HepG2 (cell line): ENCODE results near the gene ENTPD7. TPM values are rescaled to one million over a fixed set of nuclear protein-coding genes. Genes with fewer than 3 reads are reported as not detected.

Source experiments
- ELF3 ChIP-seq: IDR thresholded peaks from 2 replicates; pipeline ENCODE4 v1.6.1; 2016; ENCODE audit warnings: missing genetic modification reagents, missing compliant biosample characterization
- ETV5 ChIP-seq: IDR thresholded peaks from 2 replicates; pipeline ENCODE4 v1.6.1; 2018; ENCODE audit warnings: missing biosample characterization, missing genetic modification reagents, inconsistent platforms, borderline replicate concordance
- KDM5B ChIP-seq: sonication (generic); formaldehyde crosslinking; IDR thresholded peaks from 2 replicates; pipeline ENCODE4 v1.4.0; 2020; ENCODE audit warnings: missing genetic modification reagents, mild to moderate bottlenecking, borderline replicate concordance
- KLF16 ChIP-seq, 2 experiments: sonication (generic) in 1 of 2; formaldehyde crosslinking in 1 of 2; IDR thresholded peaks; 2 replicates each; pipeline versions ENCODE4 v1.6.1 to v1.8.0; 2016 to 2023; ENCODE audit warnings: missing genetic modification reagents in 2 of 2, missing compliant biosample characterization in 1 of 2
- RFX5 ChIP-seq: IDR thresholded peaks from 2 replicates; pipeline ENCODE4 v1.6.1; 2011; ENCODE audit warnings: low read depth, low read length, improper control_type of control experiment
- TMF1 ChIP-seq: sonication (generic); formaldehyde crosslinking; IDR thresholded peaks from 2 replicates; pipeline ENCODE4 v1.8.1; 2022; ENCODE audit warnings: low read depth, missing genetic modification reagents
- ZMYM4 ChIP-seq: sonication (generic); formaldehyde crosslinking; IDR thresholded peaks from 2 replicates; pipeline ENCODE4 v1.8.1; 2023; ENCODE audit warnings: mild to moderate bottlenecking, missing genetic modification reagents
- ZNF20 ChIP-seq: sonication (generic); formaldehyde crosslinking; IDR thresholded peaks from 2 replicates; pipeline ENCODE4 v1.4.0; 2020; ENCODE audit warnings: mild to moderate bottlenecking, moderate library complexity, missing genetic modification reagents
- ZNF292 ChIP-seq: sonication (generic); formaldehyde crosslinking; IDR thresholded peaks from 2 replicates; pipeline ENCODE4 v1.8.1; 2022; ENCODE audit warnings: mild to moderate bottlenecking, low read depth, missing genetic modification reagents, borderline replicate concordance
- ZNF543 ChIP-seq: sonication (generic); formaldehyde crosslinking; IDR thresholded peaks from 2 replicates; pipeline ENCODE4 v1.4.0; 2020; ENCODE audit warnings: mild to moderate bottlenecking, missing genetic modification reagents
- ZNF776 ChIP-seq: sonication (generic); formaldehyde crosslinking; IDR thresholded peaks from 2 replicates; pipeline ENCODE4 v1.4.0; 2020; ENCODE audit warnings: mild to moderate bottlenecking, missing genetic modification reagents
- polyA plus RNA-seq, 8 experiments: library from polyadenylated mRNA; depleted of rRNA in 3 of 8; stranded (reverse) in 7 of 8; unstranded in 1 of 8; fragments of >200 nt; fragmentation: Illumina TruSeq in 4 of 8; extraction: Trizol in 4 of 8; gene quantifications; 2 replicates each; pipeline versions ENCODE4 v1.2.1 to v1.2.3, GENCODE V29; 2011 to 2016; ENCODE audit warnings: low read depth in 4 of 8, missing spikeins in 1 of 8, mixed read lengths in 1 of 8; ENCODE audit not compliant: insufficient read depth in 1 of 8
- total RNA-seq, 5 experiments: library from RNA; depleted of rRNA; stranded (reverse); fragments of >200 nt; fragmentation: Illumina TruSeq; extraction: Trizol; gene quantifications; 2 replicates each; pipeline ENCODE4 v1.2.3, GENCODE V29; 2016; ENCODE audit warnings: low read depth in 1 of 5
- TF ChIP-seq, protein P1 (sequence below): sonication (generic); formaldehyde crosslinking; IDR thresholded peaks from 2 replicates; pipeline ENCODE4 v1.5.0; 2020; ENCODE audit warnings: missing genetic modification reagents
- TF ChIP-seq, protein P2 (sequence below): sonication (generic); formaldehyde crosslinking; IDR thresholded peaks from 2 replicates; pipeline ENCODE4 v1.4.0; 2020; ENCODE audit warnings: missing genetic modification reagents, borderline replicate concordance
- TF ChIP-seq, protein P3 (sequence below): sonication (generic); formaldehyde crosslinking; IDR thresholded peaks from 2 replicates; pipeline ENCODE4 v1.4.0; 2020; ENCODE audit warnings: missing genetic modification reagents
- TF ChIP-seq, protein P4 (sequence below): sonication (generic); formaldehyde crosslinking; IDR thresholded peaks from 2 replicates; pipeline ENCODE4 v1.4.0; 2020; ENCODE audit warnings: missing genetic modification reagents, mild to moderate bottlenecking, borderline replicate concordance
- TF ChIP-seq, protein P5 (sequence below), 2 experiments: sonication (generic) in 1 of 2; formaldehyde crosslinking in 1 of 2; IDR thresholded peaks; 2 replicates each; pipeline versions ENCODE4 v1.4.0 to v1.6.1; 2018 to 2020; ENCODE audit warnings: missing genetic modification reagents in 2 of 2, borderline replicate concordance in 1 of 2, low read depth in 1 of 2, mild to moderate bottlenecking in 1 of 2, missing biosample characterization in 1 of 2

The ENTPD7 gene
- total and polyA plus RNA-seq, 2 of the 13 experiments (the other 11 are each of a cell fraction or from before 2014, with no cell fraction given): 7.6 to 36.5 TPM

DNA sequence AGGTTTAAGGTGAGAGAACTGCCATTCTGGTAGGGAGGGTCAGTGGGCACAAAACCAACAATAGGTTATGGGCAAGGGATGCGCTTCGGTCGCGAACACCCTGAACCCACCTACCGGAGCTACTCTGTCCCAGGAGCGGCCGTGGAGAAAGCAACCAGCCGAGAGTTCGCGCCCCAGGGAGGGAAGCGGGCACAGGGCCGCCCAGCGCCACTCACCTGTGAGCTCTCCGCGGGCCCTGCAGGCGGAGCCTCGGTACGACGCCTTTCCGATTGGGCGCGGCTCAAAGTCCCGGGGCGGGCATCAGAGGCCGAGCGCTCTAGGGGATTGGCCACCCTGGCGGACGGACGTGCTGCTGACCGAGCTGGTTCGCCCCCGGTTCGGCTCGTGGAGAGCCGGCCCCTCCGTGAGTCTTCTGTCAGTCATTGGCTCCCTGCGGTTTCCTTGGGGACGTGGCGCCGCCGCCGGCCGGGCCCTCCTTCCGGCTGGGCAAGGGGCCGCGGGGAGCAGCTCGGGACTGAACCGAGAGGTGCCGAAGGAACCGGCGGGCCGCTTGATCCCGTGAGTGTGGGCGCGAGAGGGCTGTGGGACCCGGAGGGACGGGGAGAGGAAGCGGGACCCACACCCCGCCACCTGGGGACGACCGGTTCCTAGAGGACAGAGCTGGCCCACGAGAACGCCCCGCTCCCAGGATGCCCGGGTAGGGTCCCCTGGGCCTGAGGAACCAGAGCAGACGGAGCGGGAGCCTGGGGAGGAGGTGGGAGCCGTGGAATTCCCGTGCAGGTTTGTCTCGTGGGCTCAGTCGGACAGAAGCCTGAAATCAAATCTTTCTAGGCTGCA, at the start of gene ENTPD7 (continued):
- peak; percentile 46; the same call in 1 of the 2 replicates for TF ChIP-seq ZNF292 (CRISPR knock-in tag)
- TF ChIP-seq ZNF543 (CRISPR knock-in tag): peak; percentile 67; the same call in 1 of the 2 replicates
- peak; percentile 82; the same call in 1 of the 2 replicates for TF ChIP-seq TMF1 (CRISPR knock-in tag)
- 0 out of 2 replicates have a peak, but pooled peaks have one; percentile 38 for TF ChIP-seq ZNF776
- TF ChIP-seq, protein P1, sequence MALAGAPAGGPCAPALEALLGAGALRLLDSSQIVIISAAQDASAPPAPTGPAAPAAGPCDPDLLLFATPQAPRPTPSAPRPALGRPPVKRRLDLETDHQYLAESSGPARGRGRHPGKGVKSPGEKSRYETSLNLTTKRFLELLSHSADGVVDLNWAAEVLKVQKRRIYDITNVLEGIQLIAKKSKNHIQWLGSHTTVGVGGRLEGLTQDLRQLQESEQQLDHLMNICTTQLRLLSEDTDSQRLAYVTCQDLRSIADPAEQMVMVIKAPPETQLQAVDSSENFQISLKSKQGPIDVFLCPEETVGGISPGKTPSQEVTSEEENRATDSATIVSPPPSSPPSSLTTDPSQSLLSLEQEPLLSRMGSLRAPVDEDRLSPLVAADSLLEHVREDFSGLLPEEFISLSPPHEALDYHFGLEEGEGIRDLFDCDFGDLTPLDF (CRISPR knock-in tag): 0 out of 2 replicates have a peak, but pooled peaks have one; percentile 58
- TF ChIP-seq ELF3 (CRISPR knock-in tag): 0 out of 2 replicates have a peak, but pooled peaks have one; percentile 46
- no peak for TF ChIP-seq ZNF20 (CRISPR knock-in tag)
- 0 out of 4 replicates have a peak, but pooled peaks of 1 of the 2 experiments have one; percentile 36 for TF ChIP-seq KLF16 (CRISPR knock-in tag; IDR thresholded peaks at IDR 0.05)
- peak; percentile 84; the same call in 1 of the 2 replicates for TF ChIP-seq ZMYM4 (CRISPR knock-in tag)
- TF ChIP-seq, protein P2, sequence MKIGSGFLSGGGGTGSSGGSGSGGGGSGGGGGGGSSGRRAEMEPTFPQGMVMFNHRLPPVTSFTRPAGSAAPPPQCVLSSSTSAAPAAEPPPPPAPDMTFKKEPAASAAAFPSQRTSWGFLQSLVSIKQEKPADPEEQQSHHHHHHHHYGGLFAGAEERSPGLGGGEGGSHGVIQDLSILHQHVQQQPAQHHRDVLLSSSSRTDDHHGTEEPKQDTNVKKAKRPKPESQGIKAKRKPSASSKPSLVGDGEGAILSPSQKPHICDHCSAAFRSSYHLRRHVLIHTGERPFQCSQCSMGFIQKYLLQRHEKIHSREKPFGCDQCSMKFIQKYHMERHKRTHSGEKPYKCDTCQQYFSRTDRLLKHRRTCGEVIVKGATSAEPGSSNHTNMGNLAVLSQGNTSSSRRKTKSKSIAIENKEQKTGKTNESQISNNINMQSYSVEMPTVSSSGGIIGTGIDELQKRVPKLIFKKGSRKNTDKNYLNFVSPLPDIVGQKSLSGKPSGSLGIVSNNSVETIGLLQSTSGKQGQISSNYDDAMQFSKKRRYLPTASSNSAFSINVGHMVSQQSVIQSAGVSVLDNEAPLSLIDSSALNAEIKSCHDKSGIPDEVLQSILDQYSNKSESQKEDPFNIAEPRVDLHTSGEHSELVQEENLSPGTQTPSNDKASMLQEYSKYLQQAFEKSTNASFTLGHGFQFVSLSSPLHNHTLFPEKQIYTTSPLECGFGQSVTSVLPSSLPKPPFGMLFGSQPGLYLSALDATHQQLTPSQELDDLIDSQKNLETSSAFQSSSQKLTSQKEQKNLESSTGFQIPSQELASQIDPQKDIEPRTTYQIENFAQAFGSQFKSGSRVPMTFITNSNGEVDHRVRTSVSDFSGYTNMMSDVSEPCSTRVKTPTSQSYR (CRISPR knock-in tag): 0 out of 2 replicates have a peak, but pooled peaks have one; percentile 21
- peak; percentile 78; the same call in 1 of the 2 replicates for TF ChIP-seq KDM5B (CRISPR knock-in tag)
- peak; percentile 84 for TF ChIP-seq ETV5 (CRISPR knock-in tag)
- TF ChIP-seq, protein P3, sequence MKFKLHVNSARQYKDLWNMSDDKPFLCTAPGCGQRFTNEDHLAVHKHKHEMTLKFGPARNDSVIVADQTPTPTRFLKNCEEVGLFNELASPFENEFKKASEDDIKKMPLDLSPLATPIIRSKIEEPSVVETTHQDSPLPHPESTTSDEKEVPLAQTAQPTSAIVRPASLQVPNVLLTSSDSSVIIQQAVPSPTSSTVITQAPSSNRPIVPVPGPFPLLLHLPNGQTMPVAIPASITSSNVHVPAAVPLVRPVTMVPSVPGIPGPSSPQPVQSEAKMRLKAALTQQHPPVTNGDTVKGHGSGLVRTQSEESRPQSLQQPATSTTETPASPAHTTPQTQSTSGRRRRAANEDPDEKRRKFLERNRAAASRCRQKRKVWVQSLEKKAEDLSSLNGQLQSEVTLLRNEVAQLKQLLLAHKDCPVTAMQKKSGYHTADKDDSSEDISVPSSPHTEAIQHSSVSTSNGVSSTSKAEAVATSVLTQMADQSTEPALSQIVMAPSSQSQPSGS (CRISPR knock-in tag): peak; percentile 36; the same call in 1 of the 2 replicates
- TF ChIP-seq, protein P4, sequence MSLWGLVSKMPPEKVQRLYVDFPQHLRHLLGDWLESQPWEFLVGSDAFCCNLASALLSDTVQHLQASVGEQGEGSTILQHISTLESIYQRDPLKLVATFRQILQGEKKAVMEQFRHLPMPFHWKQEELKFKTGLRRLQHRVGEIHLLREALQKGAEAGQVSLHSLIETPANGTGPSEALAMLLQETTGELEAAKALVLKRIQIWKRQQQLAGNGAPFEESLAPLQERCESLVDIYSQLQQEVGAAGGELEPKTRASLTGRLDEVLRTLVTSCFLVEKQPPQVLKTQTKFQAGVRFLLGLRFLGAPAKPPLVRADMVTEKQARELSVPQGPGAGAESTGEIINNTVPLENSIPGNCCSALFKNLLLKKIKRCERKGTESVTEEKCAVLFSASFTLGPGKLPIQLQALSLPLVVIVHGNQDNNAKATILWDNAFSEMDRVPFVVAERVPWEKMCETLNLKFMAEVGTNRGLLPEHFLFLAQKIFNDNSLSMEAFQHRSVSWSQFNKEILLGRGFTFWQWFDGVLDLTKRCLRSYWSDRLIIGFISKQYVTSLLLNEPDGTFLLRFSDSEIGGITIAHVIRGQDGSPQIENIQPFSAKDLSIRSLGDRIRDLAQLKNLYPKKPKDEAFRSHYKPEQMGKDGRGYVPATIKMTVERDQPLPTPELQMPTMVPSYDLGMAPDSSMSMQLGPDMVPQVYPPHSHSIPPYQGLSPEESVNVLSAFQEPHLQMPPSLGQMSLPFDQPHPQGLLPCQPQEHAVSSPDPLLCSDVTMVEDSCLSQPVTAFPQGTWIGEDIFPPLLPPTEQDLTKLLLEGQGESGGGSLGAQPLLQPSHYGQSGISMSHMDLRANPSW: peak; percentile 72; the same call in 1 of the 2 replicates
- TF ChIP-seq RFX5: peak; percentile 49; the same call in 1 of the 2 replicates
- TF ChIP-seq, protein P5, sequence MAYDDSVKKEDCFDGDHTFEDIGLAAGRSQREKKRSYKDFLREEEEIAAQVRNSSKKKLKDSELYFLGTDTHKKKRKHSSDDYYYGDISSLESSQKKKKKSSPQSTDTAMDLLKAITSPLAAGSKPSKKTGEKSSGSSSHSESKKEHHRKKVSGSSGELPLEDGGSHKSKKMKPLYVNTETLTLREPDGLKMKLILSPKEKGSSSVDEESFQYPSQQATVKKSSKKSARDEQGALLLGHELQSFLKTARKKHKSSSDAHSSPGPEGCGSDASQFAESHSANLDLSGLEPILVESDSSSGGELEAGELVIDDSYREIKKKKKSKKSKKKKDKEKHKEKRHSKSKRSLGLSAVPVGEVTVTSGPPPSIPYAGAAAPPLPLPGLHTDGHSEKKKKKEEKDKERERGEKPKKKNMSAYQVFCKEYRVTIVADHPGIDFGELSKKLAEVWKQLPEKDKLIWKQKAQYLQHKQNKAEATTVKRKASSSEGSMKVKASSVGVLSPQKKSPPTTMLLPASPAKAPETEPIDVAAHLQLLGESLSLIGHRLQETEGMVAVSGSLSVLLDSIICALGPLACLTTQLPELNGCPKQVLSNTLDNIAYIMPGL (CRISPR knock-in tag; IDR thresholded peaks at IDR 0.05; ENCODE audit: borderline replicate concordance in 1 of 2, low read depth in 1 of 2): peak; percentile 22 to 46; a peak in 2 of 4 replicates
